ENCODE data around the gene NLRC5. TPM values are rescaled to one million over a fixed set of nuclear protein-coding genes. Genes with fewer than 3 reads are reported as not detected.
A peak's percentile ranks its signal among the peaks of the same experiment; 100 is the strongest.

NLRC5 gene
- total RNA-seq, 2 experiments from 2014 or later: 199 to 305 TPM

DNA sequence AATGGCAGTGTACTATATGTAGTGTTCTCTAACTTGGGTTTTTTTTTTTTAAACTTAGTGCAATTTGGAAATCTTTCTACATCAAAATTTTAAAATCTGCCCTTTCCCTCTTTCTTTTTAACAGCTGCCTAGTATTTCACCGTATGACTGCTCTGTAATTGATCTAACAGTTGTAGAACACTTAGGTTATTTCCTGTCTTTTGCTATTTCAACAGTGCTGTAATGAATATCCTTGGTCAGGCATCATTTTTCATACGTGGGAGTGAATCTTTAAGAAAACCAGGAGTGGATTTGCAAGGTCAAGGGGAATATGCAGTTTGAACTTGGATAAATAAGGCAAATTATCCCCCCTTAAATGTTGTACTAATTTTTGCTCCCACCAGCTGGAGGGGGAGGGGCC, 3.8 kb downstream of the NLRC5 start:
- intact Hi-C loops (cut with micrococcal nuclease; ENCODE audit: unreplicated experiment): no loop called here
- TF ChIP-seq, protein P1, sequence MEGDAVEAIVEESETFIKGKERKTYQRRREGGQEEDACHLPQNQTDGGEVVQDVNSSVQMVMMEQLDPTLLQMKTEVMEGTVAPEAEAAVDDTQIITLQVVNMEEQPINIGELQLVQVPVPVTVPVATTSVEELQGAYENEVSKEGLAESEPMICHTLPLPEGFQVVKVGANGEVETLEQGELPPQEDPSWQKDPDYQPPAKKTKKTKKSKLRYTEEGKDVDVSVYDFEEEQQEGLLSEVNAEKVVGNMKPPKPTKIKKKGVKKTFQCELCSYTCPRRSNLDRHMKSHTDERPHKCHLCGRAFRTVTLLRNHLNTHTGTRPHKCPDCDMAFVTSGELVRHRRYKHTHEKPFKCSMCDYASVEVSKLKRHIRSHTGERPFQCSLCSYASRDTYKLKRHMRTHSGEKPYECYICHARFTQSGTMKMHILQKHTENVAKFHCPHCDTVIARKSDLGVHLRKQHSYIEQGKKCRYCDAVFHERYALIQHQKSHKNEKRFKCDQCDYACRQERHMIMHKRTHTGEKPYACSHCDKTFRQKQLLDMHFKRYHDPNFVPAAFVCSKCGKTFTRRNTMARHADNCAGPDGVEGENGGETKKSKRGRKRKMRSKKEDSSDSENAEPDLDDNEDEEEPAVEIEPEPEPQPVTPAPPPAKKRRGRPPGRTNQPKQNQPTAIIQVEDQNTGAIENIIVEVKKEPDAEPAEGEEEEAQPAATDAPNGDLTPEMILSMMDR (conservative IDR thresholded peaks at IDR 0.05; ENCODE audit: low read length): no peak
- no peak for TF ChIP-seq EZH2phosphoT487 (IDR thresholded peaks at IDR 0.05; ENCODE audit: borderline replicate concordance, low read depth, low read length)
- H3K4me1 ChIP-seq (ENCODE audit: insufficient read depth, low read length, poor library complexity, severe bottlenecking): peaks cover 56% of the 10 kb centered on the region
- ChIA-PET CTCF (ENCODE audit: unreplicated experiment) (no interaction called here), POLR2A (interaction anchor here (0.6 to 1.4 kb wide), 4 partner anchors 9 to 186 kb away, joined by 3 to 6 read pairs (median 4); no protein-coding TSS in a partner anchor)
- H3K4me2 ChIP-seq (ENCODE audit: low read length): peak overlapping the region; percentile 46
- no TSS peak for BruUV-seq (replicated peaks)
- no peak overlapping the region for H3K27ac ChIP-seq (ENCODE audit: low read depth, low read length, poor library complexity, severe bottlenecking)
- peaks cover 98% of the 10 kb centered on the region for H3K79me2 ChIP-seq (ENCODE audit: insufficient read depth, low read depth, low read length)
- no peaks in the 10 kb centered on the region for H4K20me1 ChIP-seq (ENCODE audit: insufficient read depth, low read length)
- H3K4me3 ChIP-seq (ENCODE audit: low read depth, low read length, poor library complexity, severe bottlenecking): peak overlapping the region; percentile 17
- H3K9me3 ChIP-seq (ENCODE audit: low read length): no peaks in the 10 kb centered on the region
- no peaks in the 10 kb centered on the region for H3K9me2 ChIP-seq (ENCODE audit: insufficient read depth, low read length)
- no peak for DNase-seq (ENCODE audit: low spot score)
- no peak overlapping the region for H2AFZ ChIP-seq (ENCODE audit: low read length)
- H3K36me3 ChIP-seq (ENCODE audit: insufficient read depth, low read length): peaks cover 54% of the 10 kb centered on the region

DNA sequence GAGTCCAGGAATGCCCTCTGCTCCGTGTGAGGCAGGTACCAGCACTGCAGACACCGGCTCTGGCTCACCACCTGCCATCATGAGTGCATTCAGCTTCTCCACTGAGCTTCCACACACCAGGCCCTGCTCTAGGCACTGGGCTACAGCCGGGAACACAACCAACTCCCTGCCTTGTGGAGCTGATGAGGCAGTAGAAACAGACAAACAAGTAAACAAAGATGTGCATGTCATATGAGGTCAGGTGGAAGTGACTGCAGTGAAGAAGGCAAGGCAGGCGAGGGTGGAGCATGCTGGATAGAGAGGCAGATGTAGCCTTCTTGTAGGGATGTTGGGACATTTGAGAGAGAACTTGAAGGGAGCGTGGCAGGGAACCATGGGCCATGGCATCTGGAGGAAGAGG, 5.0 kb downstream of the NLRC5 start:
- peaks cover 57% of the 10 kb centered on the region for H3K4me1 ChIP-seq (ENCODE audit: insufficient read depth, low read length, poor library complexity, severe bottlenecking)
- H3K9me3 ChIP-seq (ENCODE audit: low read length): no peaks in the 10 kb centered on the region
- no TSS peak for BruUV-seq (replicated peaks)
- intact Hi-C loops (cut with micrococcal nuclease; ENCODE audit: unreplicated experiment): no loop called here
- ChIA-PET POLR2A (no interaction called here), CTCF (ENCODE audit: unreplicated experiment) (interaction anchor here (1.0 kb wide), 1 partner anchor 48 kb away, joined by 4 read pairs; no protein-coding TSS in a partner anchor)
- no peak for DNase-seq (ENCODE audit: low spot score)
- no peak overlapping the region for H2AFZ ChIP-seq (ENCODE audit: low read length)
- peak overlapping the region; percentile 17 for H3K4me3 ChIP-seq (ENCODE audit: low read depth, low read length, poor library complexity, severe bottlenecking)
- peak overlapping the region; percentile 46 for H3K4me2 ChIP-seq (ENCODE audit: low read length)
- peak overlapping the region; percentile 18 for H3K27ac ChIP-seq (ENCODE audit: low read depth, low read length, poor library complexity, severe bottlenecking)
- H4K20me1 ChIP-seq (ENCODE audit: insufficient read depth, low read length): no peaks in the 10 kb centered on the region
- no peaks in the 10 kb centered on the region for H3K9me2 ChIP-seq (ENCODE audit: insufficient read depth, low read length)
- H3K79me2 ChIP-seq (ENCODE audit: insufficient read depth, low read depth, low read length): peaks cover 99% of the 10 kb centered on the region
- TF ChIP-seq, protein P1 (conservative IDR thresholded peaks at IDR 0.05; ENCODE audit: low read length): no peak
- TF ChIP-seq EZH2phosphoT487 (IDR thresholded peaks at IDR 0.05; ENCODE audit: borderline replicate concordance, low read depth, low read length): no peak
- peaks cover 59% of the 10 kb centered on the region for H3K36me3 ChIP-seq (ENCODE audit: insufficient read depth, low read length)

DNA sequence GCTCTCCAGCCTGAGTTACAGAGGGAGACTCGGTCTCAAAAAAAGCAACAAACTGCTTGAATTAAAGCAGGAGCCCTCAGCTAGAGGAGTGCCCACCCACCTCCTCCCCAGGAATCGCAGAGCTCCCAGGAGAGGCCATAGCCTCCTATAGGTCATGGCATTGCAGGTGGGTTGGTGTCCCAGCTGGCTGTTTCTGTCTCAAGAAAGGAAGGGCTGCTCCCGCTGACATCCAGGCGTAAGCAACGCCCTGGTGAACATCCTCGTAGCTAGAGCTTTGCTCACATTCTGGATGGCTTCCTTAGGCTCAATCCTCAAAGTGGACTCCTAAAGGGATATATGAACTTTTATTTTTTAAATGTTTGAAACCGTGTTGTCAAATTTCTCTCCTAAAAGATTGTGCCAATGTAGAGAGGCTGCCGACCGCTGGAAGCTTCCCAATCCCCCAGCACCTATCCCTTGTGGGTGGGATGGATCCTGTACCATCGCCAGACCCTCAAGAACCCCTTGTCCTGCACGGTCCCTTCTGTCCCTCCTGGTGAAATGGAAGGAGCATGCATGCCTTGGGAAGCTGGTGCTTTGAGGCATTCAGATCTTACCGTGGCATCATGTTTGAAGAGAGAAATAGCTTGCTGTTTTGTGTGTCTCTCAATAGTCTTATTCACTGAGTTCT, 5.9 kb downstream of the NLRC5 start:
- H3K4me1 ChIP-seq (ENCODE audit: insufficient read depth, low read length, poor library complexity, severe bottlenecking): peaks cover 67% of the 10 kb centered on the region
- H3K9me2 ChIP-seq (ENCODE audit: insufficient read depth, low read length): no peaks in the 10 kb centered on the region
- no peak overlapping the region for H2AFZ ChIP-seq (ENCODE audit: low read length)
- no peak for TF ChIP-seq EZH2phosphoT487 (IDR thresholded peaks at IDR 0.05; ENCODE audit: borderline replicate concordance, low read depth, low read length)
- TF ChIP-seq, protein P1 (conservative IDR thresholded peaks at IDR 0.05; ENCODE audit: low read length): no peak
- peaks cover 100% of the 10 kb centered on the region for H3K79me2 ChIP-seq (ENCODE audit: insufficient read depth, low read depth, low read length)
- H3K4me2 ChIP-seq (ENCODE audit: low read length): no peak overlapping the region
- H4K20me1 ChIP-seq (ENCODE audit: insufficient read depth, low read length): no peaks in the 10 kb centered on the region
- peaks cover 59% of the 10 kb centered on the region for H3K36me3 ChIP-seq (ENCODE audit: insufficient read depth, low read length)
- peak overlapping the region; percentile 18 for H3K27ac ChIP-seq (ENCODE audit: low read depth, low read length, poor library complexity, severe bottlenecking)
- no peak overlapping the region for H3K4me3 ChIP-seq (ENCODE audit: low read depth, low read length, poor library complexity, severe bottlenecking)
- no TSS peak for BruUV-seq (replicated peaks)
- no peak for DNase-seq (ENCODE audit: low spot score)
- ChIA-PET POLR2A (interaction anchor here (0.7 to 1.4 kb wide), 3 partner anchors 9 to 120 kb away, joined by 3 to 4 read pairs (median 3); no protein-coding TSS in a partner anchor), CTCF (ENCODE audit: unreplicated experiment) (no interaction called here)
- intact Hi-C loops (cut with micrococcal nuclease; ENCODE audit: unreplicated experiment): no loop called here
- no peaks in the 10 kb centered on the region for H3K9me3 ChIP-seq (ENCODE audit: low read length)
